DOHH2 (cell line): ENCODE measurements around the gene DAP.

Experiments
- EZH2phosphoT487 ChIP-seq: fragments of 200-600 bp; sonication (generic); IDR thresholded peaks from 2 replicates; pipeline ENCODE4 v1.6.1; 2017; ENCODE audit warnings: borderline replicate concordance, mild to moderate bottlenecking, antibody characterized with exemption, low read length, moderate library complexity, mixed read lengths
- TF ChIP-seq, protein P1 (sequence below): fragments of 200-600 bp; sonication (generic); IDR thresholded peaks from one replicate; pipeline ENCODE4 v1.5.1; 2014; ENCODE audit warnings: antibody characterized with exemption, mild to moderate bottlenecking, low read depth, low read length; ENCODE audit not compliant: poor library complexity, severe bottlenecking

DNA sequence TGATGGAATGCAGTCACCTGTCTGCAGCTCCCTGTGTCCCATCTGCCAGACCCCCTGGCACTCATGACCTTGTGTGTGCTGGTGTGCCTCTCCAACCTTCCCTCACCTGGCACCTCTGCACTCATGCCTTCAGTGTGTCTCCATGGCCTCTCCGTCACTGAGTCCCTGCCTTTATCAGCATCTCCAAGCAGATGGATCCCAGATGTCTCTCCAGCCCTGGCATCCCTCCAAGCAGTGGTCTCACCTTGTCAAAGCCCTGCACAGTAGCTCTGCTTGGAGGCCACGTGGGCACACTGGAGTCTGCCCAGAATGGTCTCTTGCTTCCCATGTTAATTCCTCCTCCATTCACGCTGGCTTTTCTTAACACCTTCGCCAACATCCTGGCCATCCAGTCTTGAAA, 84.8 kb downstream of the DAP start:
- TF ChIP-seq, protein P1, sequence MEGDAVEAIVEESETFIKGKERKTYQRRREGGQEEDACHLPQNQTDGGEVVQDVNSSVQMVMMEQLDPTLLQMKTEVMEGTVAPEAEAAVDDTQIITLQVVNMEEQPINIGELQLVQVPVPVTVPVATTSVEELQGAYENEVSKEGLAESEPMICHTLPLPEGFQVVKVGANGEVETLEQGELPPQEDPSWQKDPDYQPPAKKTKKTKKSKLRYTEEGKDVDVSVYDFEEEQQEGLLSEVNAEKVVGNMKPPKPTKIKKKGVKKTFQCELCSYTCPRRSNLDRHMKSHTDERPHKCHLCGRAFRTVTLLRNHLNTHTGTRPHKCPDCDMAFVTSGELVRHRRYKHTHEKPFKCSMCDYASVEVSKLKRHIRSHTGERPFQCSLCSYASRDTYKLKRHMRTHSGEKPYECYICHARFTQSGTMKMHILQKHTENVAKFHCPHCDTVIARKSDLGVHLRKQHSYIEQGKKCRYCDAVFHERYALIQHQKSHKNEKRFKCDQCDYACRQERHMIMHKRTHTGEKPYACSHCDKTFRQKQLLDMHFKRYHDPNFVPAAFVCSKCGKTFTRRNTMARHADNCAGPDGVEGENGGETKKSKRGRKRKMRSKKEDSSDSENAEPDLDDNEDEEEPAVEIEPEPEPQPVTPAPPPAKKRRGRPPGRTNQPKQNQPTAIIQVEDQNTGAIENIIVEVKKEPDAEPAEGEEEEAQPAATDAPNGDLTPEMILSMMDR: no peak
- TF ChIP-seq EZH2phosphoT487: no peak
